OCI-LY1 (cell line): ENCODE results near the gene APOC3.

Experiments
- H2AFZ ChIP-seq: fragments of 200-600 bp; sonication (generic), shearing (Covaris generic); 2 replicates; pipeline ENCODE4 v1.6.0; 2014; ENCODE audit warnings: antibody characterized with exemption, mild to moderate bottlenecking, low read length
- H3F3A ChIP-seq: fragments of 200-600 bp; sonication (generic), shearing (Covaris generic); 2 replicates; pipeline ENCODE4 v1.6.0; 2014; ENCODE audit warnings: mild to moderate bottlenecking, antibody characterized with exemption, low read length, moderate library complexity; ENCODE audit not compliant: insufficient read depth
- H3K27ac ChIP-seq: fragments of 200-600 bp; sonication (generic); 2 replicates; pipeline ENCODE4 v1.5.1; 2014; ENCODE audit warnings: low read length, mixed run types, mild to moderate bottlenecking, low read depth; ENCODE audit not compliant: poor library complexity, severe bottlenecking
- H3K27me3 ChIP-seq: fragments of 200-600 bp; sonication (generic); 2 replicates; pipeline ENCODE4 v1.6.0; 2014; ENCODE audit warnings: antibody characterized with exemption, mild to moderate bottlenecking, low read length, moderate library complexity; ENCODE audit not compliant: insufficient read depth
- H3K36me3 ChIP-seq: fragments of 200-600 bp; sonication (generic); 2 replicates; pipeline ENCODE4 v1.6.1; 2014; ENCODE audit warnings: mild to moderate bottlenecking, antibody characterized with exemption, low read length, moderate library complexity, mixed read lengths; ENCODE audit not compliant: insufficient read depth
- H3K4me1 ChIP-seq: fragments of 200-600 bp; sonication (generic); 2 replicates; pipeline ENCODE4 v1.5.1; 2014; ENCODE audit warnings: mild to moderate bottlenecking, low read length, moderate library complexity; ENCODE audit not compliant: insufficient read depth, severe bottlenecking
- H3K4me2 ChIP-seq: fragments of 200-600 bp; sonication (generic), shearing (Covaris generic); 2 replicates; pipeline ENCODE4 v1.6.1; 2014; ENCODE audit warnings: low read length
- H3K4me3 ChIP-seq: fragments of 200-600 bp; sonication (generic); 2 replicates; pipeline ENCODE4 v1.5.1; 2014; ENCODE audit warnings: low read length, low read depth, mild to moderate bottlenecking, mixed read lengths; ENCODE audit not compliant: poor library complexity, severe bottlenecking
- H3K79me2 ChIP-seq: fragments of 200-600 bp; shearing (Covaris generic); 2 replicates; pipeline ENCODE4 v1.6.1; 2016; ENCODE audit warnings: mixed run types, low read length, mixed read lengths; ENCODE audit not compliant: insufficient read depth
- H3K9ac ChIP-seq: fragments of 200-600 bp; sonication (generic), shearing (Covaris generic); 2 replicates; pipeline ENCODE4 v1.6.1; 2014; ENCODE audit warnings: mild to moderate bottlenecking, low read length, mixed read lengths
- H3K9me2 ChIP-seq: fragments of 200-600 bp; sonication (generic), shearing (Covaris generic); 2 replicates; pipeline ENCODE4 v1.6.1; 2014; ENCODE audit warnings: low read depth, mild to moderate bottlenecking, low read length, mixed read lengths
- H3K9me3 ChIP-seq: fragments of 200-600 bp; shearing (Covaris generic); 2 replicates; pipeline ENCODE4 v1.6.1; 2014; ENCODE audit warnings: low read length, mixed read lengths
- H4K20me1 ChIP-seq: fragments of 200-600 bp; sonication (generic), shearing (Covaris generic); 2 replicates; pipeline ENCODE4 v1.6.0; 2016; ENCODE audit warnings: mild to moderate bottlenecking, low read length; ENCODE audit not compliant: insufficient read depth
- CTCF ChIP-seq: fragments of 200-600 bp; sonication (generic), shearing (Covaris generic); IDR thresholded peaks from 2 replicates; pipeline ENCODE4 v1.5.1; 2017; ENCODE audit warnings: mild to moderate bottlenecking, antibody characterized with exemption, low read length, moderate library complexity, mixed read lengths
- EZH2 ChIP-seq: fragments of 200-600 bp; sonication (generic), shearing (Covaris generic); IDR thresholded peaks from 2 replicates; pipeline ENCODE4 v1.8.0; 2017; ENCODE audit warnings: borderline replicate concordance, mixed run types, mild to moderate bottlenecking, antibody characterized with exemption, low read length, moderate library complexity, mixed read lengths

Gene APOC3

GRCh38 chr11:116852261-116853031 lies 22.7 kb downstream of the APOC3 start:
- H3K4me2 ChIP-seq, result no peak overlapping the region
- H3K27ac ChIP-seq, result peak overlapping the region; percentile 11
- H3K9me3 ChIP-seq, result no peaks in the 10 kb centered on the region
- peaks cover 32% of the 10 kb centered on the region for H3K4me1 ChIP-seq
- H3K9ac ChIP-seq, result no peak overlapping the region
- H3K27me3 ChIP-seq, result no peaks in the 10 kb centered on the region
- H3F3A ChIP-seq, result no peaks in the 10 kb centered on the region
- H2AFZ ChIP-seq, result no peak overlapping the region
- peaks cover 58% of the 10 kb centered on the region for H3K36me3 ChIP-seq
- TF ChIP-seq CTCF, result no peak
- TF ChIP-seq EZH2, result no peak
- no peak overlapping the region for H3K4me3 ChIP-seq
- H3K9me2 ChIP-seq, result no peaks in the 10 kb centered on the region
- H4K20me1 ChIP-seq, result no peaks in the 10 kb centered on the region
- no peaks in the 10 kb centered on the region for H3K79me2 ChIP-seq

GRCh38 chr11:116853461-116854073 lies 23.9 kb downstream of the APOC3 start:
- Histone ChIP-seq H3K9me2 (no peaks in the 10 kb centered on the region), H2AFZ (no peak overlapping the region), H3K4me3 (no peak overlapping the region), H3K9me3 (no peaks in the 10 kb centered on the region), H3K9ac (no peak overlapping the region), H3K27me3 (no peaks in the 10 kb centered on the region), H3F3A (no peaks in the 10 kb centered on the region), H3K4me2 (peak overlapping the region; percentile 2; the same call in 1 of the 2 replicates), H3K36me3 (peaks cover 61% of the 10 kb centered on the region), H3K4me1 (peaks cover 32% of the 10 kb centered on the region), H3K79me2 (no peaks in the 10 kb centered on the region), H3K27ac (peak overlapping the region; percentile 56), H4K20me1 (no peaks in the 10 kb centered on the region)
- no peak for TF ChIP-seq EZH2
- TF ChIP-seq CTCF, result no peak

GRCh38 chr11:116855413-116855812 lies 25.7 kb downstream of the APOC3 start:
- TF ChIP-seq CTCF, result no peak
- TF ChIP-seq EZH2, result no peak
- Histone ChIP-seq H3K4me2 (no peak overlapping the region), H3K9ac (no peak overlapping the region), H3K27me3 (no peaks in the 10 kb centered on the region), H4K20me1 (no peaks in the 10 kb centered on the region), H3K4me1 (peaks cover 32% of the 10 kb centered on the region), H3K9me3 (no peaks in the 10 kb centered on the region), H3K4me3 (no peak overlapping the region), H3K79me2 (no peaks in the 10 kb centered on the region), H3K27ac (no peak overlapping the region), H2AFZ (no peak overlapping the region), H3K9me2 (no peaks in the 10 kb centered on the region), H3K36me3 (peaks cover 58% of the 10 kb centered on the region), H3F3A (no peaks in the 10 kb centered on the region)
